8988T (cell line): ENCODE results near the gene IPO5.
"Not testable (repeated sequence)": the region's sequence is repeated elsewhere in the genome, so short reads cannot be mapped to it uniquely, and the experiment has no call there.

ENCODE experiments used
- DNase-seq: peaks from one replicate; pipeline ENCODE4 v3.0.0; 2011

Gene IPO5

DNA sequence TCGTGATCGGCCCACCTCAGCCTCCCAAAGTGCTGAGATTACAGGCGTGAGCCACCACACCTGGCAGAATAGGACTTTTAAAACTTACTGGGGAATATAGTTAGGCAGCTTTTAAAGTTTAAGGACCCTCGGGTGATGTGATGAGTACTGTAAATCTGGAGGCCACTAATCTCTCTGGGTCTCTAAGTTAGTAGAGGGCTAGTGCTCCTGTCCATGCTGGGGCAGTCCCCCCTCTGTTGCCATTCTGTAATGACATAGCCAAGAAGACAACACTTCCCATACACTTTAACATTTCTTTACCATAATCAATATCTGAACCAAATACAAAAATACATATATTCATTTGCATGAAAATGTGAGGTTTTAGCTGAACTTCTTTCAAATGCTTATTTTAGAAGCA lies 65.7 kb downstream of the IPO5 start:
- no peak for DNase-seq

DNA sequence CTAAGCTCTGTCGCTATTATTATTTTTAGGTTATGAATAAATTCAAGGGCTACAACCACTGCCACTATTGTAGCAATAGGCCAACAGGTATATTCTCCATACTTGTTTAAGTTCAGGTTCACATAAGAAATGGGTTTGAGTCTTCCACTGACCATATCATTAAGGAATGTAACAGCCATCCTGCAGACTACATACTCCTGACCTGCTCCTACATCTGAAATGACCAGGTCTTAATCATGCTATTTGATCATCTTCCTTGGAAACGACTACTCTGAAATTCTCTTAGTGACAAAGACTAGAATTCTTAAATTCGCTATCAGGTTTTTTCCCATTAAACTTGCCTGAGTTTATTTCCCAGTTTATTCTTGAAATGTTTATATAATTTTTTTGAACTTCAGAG lies 66.8 kb downstream of the IPO5 start:
- no peak for DNase-seq

DNA sequence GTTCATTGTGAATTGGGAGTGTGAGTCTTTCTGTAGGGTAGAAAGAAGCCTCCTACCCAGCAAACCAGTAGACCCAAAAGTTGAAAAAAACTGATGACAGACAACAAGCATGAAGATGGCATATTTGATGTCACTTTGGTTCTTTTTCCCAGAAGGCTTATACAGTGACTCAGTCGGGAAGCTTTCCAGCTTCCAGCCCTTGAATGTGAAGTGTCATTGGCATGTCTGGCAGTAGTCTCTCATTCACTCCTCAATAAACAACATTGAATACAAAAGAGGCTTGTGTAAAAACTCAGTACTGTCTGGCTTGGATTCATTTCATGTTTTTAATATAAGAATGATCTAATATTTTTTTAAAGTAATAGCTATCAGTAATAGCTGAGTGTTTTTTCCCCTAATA lies 68.7 kb downstream of the IPO5 start:
- DNase-seq, result no peak

DNA sequence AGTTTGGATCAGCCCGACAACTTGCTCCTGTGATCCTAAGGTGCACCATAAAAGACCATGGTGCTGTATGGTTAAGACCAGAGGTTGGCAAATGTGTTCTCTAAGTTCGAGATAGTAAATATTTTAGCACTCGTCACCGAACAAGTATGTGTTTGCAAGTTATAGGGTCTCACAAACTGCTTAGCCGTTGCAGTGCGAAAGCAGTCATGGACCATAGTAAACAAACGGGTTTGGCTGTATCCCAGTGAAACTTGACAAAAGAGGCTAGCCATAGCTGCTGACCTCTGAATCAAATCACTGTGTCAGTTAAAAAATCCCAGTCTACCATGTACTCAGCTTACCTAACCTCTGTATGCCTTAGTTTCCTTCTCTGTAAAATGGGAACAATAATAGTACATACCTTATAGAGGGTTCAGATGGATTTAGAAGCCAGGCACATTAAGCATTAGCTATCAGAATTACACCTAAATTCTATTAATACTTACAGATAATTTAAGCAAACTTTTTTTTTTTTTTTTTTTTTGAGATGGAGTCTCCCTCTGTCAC lies 72.1 kb downstream of the IPO5 start:
- DNase-seq, result no peak

DNA sequence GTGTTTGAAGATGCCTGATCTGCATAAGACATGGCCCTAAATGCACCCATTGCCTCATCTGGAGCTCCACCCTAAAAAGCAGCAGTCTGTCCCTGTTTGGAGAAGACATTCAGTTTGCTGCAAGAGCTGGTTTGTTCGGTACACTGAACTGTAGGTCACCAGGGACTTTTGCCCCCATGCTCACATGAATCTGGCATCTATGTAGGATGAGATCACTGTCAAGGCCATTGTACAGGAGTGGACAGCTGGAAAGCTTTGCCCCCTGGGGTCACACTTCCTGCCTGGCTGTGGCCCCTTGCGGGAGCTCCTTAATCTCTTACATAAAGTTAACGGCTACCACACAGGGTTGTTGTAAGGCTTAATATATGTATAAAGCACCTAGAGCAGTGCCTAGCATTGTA lies 73.0 kb downstream of the IPO5 start:
- DNase-seq, result no peak

DNA sequence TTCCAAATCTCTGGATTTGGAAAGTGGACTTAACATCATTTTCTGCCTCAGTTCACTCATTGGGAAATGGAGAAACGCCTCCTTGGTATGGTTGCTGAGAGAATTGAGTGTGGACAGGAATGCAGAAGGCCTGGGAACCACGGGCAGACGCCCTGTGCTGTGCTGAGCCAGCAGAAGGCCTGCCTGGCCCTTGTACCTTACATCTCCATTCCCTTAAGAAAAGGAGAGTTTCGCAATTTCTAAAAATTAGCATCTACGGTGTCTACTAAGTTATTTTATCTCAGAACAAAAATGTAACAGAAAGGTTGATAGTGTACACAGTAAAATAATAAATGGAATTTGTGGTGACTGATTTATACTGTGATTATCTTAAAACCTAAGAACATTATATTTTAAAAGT lies 78.7 kb downstream of the IPO5 start:
- no peak for DNase-seq

DNA sequence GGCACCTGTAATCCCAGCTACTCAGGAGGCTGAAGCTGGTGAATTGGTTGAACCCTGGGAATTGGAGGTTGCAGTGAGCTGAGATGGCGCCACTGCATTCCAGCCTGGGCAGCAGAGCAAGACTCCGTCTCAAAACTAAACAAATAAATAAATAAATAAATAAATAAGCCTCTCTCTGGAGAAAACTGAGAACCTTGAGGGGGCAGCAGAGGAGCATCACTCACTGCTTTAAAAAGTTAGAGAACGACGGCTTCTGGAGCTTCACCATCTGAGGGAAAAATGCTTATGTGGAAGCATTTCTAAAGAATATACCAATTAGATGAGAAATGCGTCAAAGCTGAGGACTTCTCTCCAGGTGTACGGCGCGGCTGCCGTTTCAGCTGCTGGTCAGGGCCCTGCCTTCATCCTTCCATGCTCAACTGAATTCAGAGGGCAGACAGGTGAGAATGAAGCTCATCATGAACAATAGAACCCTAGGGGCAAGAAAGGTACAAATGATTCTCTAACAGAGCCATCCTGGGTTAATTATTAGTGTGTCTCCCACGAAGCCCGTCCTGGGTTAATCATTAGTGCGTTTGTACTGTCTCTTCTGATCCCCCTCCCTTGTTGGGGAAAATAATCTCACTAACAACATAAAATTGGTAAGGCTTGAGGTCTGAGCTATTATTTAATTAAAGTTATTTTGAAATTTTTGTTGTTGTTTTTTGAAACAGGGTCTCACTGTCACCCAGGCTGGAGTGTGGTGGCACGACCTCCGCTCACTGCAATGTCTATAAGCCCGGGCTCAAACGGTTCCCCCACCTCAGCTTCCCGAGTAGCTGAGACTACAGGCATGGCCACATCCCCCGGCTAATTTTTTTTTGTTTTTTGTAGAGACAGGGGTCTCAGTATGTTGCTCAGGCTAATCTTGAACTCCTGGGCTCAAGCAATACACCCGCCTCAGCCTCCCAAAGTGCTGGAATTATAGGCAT lies 80.1 kb downstream of the IPO5 start:
- no peak for DNase-seq

DNA sequence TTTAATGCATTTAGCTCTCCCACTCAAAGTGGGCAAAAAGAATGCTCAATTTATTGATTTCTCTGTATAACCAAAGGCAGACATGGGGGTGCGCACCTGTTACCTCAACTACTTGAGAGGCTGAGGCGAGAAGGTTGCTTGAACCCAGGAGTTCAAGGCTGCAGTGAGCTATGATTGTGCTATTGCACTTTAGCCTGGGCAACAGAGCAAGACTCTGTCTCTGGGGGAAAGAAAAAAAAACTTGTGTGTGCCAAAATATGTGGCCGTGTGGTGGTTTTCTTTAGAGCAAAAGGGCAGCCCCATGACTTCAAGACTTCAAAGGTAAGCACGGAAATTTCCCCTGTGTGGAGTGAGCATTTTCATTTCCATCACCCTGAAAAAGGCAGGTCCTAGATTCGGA lies 81.9 kb downstream of the IPO5 start:
- no peak for DNase-seq

DNA sequence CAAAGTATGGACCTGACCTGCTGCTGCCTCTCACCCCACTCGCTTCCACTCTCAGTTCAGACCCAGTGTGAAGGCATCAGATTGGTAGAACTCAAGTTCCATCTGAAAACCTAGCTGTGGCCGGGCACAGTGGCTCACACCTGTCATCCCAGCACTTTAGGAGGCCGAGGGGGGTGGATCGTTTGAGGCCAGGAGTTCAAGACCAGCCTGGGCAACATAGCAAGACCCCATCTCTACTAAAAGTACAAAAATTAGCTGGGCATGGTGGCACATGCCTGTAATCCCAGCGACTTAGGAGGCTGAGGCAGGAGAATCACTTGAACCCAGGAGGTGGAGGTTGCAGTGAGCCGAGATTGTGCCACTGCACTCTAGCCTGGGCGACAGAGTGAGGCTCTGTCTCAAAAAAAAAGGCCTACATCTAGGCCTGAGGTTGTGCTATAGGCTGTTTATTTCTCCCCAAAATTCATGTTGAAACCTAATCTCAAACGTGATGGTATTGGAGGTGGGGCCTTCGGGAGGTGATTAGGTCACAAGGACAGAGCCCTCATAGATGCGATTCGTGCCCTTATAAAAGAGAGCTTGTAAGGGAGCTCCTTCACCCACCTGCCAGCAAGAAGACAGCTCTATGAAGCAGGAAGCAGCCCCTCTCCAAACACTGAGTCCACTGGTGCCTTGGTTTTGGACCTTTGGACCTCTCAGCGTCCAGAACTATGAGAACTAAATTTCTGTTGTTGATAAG lies 83.3 kb downstream of the IPO5 start:
- DNase-seq, result not testable (repeated sequence)

DNA sequence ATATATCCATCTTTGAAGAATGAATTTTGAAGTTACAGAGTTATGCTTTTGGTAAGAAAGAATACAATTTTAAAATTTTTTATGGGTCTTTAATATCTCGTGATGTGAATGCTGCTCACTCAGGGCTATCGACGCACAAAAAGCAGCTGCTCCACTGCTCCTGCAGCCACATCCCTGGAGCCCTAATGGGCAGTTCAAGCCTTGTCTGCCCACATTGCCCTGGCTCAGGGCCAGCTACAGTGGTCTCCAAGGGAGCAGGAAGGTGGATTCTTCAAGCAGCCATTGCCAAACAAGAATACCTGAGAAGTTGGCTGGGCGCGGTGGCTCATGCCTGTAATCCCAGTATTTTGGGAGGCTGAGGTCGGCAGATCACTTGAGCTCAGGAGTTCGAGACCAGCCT lies 85.8 kb downstream of the IPO5 start:
- DNase-seq, result no peak

DNA sequence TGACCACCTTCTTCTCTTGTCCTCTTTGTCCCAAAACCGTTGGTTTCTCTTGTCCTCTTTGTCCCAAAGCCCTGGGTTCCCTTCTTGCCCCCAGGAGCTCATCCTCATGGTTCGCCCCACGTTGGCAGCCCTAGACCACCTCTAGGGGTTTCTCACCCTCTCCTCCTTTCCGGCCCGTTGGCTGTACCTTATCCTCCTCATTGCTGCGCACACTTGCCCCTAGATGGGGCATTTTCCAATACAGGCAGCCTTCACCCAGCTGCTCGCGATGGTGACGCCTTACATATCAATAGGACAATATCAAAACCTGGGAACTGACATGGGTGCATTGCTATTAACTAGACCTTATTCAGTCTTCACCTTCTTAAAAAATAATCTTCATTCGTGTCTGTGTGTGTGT lies 86.5 kb downstream of the IPO5 start:
- no peak for DNase-seq

DNA sequence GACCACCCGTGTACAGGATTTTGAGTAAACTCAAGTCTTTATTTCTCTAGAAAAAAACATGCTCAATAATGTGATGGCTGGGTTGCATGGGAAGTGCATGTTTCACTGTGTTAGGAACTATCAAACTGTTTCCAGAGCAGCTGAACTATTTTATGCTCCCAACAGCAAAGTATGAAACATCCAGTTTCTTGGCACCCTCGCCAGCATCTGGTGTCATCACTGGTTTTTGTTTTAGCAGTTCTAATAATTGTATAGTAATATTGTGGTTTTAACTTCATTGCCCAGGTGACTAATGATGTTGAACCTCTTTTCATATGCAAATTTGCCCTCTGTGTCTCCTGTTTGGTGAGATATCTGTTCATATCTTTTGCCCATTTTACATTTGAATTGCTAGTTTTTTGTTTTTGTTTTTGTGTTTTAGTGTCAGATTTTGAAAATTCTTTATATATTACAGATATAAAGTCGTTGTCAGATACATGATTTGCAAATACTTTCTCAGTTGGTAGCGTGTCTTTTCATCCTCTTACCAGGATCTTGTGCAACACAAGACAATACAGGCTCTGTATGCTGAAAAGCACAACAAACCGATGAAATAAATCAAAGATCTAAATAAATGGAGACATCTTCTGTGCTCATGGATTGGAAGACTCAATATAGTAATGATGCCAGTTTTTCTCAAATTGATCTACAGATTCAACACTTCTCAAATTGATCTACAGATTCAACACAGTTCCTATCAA lies 87.8 kb downstream of the IPO5 start:
- DNase-seq, result no peak

DNA sequence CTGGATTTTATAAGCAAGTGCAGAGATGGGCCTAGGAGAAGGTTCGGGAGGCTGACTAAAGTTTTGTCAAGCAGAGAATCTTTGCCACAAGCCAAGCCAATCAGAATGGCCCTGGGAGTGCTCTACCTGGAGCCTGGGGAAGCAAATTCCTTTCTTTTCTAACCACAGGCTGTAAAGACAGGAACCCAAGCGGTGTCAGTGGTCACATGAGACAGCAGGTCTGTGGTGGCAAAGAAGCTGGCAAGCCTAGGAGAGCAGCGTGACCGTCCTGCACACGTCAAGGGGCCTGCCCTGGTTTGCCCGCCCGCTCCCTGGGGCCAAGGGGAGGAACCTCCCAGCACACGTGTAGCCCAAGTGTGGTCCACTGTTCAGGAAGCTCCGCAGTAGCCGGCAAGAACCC lies 90.8 kb downstream of the IPO5 start:
- DNase-seq, result no peak

DNA sequence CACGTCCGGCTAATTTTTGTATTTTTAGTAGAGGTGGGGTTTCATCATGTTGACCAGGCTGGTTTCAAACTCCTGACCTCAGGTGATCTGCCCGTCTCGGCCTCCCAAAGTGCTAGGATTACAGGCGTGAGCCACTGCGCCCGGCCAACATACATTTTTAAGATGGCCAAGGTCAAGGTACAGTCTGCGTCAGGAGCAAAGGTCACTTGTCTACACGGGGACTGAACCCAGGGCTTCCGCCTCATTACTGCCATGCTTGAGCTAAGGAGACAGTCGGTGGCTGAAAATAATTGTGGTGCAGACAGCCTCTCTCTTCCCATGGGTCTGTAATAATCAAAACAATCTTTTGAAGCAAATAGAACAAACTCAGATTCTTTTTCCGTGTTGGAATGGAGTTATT lies 94.3 kb downstream of the IPO5 start:
- DNase-seq, result not testable (repeated sequence)

DNA sequence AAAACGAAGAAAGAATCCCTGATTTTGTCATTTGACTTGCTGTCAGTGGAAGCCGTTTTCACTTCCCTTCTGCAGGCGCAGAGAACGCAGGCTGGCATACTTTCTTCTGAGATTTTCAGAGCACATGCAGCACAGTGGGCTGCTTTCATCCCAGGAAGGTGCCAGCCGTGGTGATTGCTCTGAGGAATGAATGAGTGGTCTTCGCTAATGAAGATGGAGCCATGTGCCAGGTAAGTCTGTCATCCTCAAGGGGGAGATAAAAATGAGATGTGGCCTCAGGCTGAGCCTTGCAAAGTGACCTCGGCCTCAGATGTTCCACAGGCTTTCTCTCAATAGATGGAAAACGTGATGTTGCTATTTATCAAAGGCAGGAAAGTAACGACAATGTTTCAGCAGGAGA lies 94.8 kb downstream of the IPO5 start:
- no peak for DNase-seq

DNA sequence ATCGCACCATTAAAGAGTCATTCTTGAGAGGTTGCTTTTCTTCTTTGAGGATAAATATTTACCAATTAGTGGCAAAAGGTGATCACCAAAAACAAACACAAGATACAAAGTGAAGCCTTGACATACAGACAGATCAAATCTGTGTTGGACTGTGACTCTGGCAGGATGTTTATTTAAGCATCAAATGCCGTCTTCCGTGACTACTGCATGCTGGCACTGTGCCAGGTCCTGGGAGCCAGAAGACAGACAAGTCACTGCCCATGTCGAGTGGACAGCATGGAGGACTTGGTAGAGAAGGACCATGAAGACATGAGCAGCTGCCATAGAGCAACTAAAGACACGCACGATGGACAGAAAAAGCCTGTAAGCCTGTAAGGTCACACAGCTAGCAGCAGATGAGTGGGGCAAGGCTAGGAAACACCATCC lies 96.6 kb downstream of the IPO5 start:
- no peak for DNase-seq

DNA sequence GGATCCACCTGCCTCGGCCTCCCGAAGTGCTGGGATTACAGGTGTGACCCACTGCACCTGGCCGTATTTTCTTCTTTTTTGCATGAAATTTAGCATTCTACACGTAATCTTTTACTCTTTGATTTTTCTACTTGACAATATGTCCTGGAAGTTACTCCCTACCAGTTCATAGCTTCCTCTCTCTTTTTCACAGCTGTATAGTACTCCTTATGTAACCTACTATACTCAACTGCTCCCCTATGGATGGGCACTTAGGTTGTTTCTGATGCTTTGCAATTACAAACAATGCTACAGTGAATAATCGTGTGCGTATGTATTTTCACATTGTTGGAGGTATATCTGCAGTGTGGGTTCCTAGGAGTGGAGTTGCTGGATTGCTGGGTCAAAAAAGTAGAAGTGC lies 98.9 kb downstream of the IPO5 start:
- no peak for DNase-seq

DNA sequence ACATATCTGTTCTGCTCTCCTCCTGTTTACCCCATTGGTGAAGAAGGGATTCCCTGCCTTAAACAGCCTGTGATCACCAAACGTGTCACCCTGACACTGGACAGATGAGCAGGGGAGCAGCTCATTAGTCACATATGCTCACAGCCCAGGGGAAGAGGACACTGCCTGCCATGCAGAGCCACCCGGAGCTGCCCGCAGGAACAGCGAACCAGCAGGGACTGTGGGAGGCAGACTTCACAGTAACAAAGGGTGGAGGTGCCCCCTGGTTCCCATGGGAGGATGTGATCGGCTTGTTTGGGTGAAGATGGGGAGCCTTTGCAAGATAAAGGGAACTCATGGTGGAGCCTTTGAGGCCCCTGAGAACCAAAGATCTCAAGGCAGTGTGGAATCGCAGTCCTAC lies 100.8 kb downstream of the IPO5 start:
- no peak for DNase-seq

DNA sequence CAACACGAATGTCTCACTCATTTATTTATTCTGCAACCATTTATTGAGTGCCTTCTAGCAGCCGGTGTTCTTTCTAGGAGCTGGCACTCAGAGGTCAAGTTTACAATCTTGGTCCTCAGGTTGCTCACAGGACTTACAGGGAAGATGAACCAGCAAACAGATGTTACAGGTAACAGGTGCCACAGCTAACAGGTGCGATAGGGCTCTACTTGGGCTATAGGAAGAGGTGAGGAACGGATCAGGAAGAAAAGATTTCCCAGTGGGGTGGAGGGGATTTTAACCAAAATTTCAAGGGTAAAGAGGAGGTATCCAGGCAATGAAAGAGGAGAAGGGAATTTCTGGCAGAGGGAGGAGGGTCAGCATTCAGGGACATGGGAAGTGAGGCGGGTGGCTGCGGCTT lies 102.1 kb downstream of the IPO5 start:
- DNase-seq, result no peak

DNA sequence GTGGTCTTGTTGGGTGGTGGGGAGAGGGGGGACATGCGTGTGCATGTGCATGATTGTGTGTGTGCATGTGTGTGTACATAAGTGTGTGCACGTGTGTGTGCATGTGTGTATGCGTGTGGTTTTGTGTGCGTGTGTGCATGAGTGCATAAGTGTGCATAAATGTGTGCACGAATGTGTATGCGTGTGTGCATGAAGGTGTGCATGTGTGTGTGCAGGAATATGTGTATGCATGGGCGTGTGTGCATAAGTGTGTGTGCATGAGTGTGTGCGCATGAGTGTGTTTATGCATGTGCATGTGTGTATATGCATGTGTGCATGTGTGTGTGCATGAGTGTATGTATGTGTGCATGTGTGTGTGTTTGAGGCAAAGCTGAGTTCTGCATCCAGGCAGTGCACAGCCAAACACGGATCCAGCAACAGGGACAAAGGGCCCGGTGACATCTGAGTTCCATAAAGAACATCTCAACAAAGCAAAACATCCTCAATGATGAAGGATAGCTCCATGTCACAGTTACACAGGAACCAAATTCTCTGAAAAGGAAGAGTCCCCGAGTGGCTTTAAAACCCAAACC lies 103.5 kb downstream of the IPO5 start:
- no peak for DNase-seq

DNA sequence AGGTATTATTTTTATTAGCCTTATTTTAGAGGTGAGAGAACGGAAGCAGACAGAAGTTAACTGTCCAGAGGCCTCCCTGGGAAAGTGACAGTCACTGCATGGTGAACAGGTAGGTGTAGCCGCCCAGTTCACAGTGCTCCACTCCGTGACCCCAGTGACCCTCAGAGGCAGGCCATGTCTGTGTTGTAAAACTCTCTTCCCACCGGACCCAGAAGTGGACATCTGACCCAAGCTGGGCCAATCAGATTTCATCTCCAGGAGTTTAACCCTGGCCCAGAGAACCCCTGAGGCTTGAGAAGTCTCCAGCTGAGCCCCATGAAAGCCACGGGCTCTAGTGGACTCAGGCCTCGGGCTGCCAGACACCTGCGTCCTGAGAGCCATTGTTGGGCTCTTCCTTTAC lies 105.8 kb downstream of the IPO5 start:
- no peak for DNase-seq

DNA sequence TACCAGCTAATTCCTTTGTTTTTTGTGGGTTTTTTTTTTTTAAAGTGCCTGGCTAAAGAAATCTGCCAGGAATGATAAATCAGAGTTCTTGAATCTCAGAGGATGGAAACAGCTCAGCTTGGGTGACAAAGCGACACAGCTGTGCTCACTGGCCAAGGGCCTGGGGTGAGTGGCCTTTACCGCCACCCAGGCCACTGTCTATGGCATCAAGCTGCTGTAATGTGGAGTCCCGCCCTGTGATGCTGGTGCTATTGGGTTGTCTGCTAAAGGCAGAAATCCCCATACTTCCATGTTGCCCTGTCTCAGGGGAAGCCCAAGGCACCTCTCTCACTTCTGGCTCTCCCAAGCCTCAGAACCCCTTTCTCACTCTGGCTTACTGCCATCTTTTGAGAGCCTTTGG lies 106.8 kb downstream of the IPO5 start:
- no peak for DNase-seq

DNA sequence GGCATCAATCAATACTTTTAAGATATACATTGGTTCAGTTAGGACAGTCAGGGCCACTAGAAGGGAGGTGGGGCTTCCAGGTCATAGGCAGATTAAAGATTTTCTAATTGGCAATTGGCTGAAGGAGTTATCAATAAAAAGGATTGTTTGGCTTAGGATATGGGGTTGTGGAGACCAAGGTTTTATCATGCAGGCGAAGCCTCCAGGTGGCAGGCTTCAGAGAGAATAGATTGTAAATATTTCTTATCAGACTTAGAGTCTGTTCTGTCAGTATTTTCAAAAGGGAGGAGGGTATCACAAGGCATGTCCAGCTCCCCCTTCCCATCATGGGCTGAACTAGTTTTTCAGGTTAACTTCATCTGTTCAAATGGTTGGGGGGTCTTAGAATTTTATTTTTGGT lies 112.0 kb downstream of the IPO5 start:
- DNase-seq, result no peak
